ENCODE measurements around the gene NCDN.

The NCDN gene

DNA sequence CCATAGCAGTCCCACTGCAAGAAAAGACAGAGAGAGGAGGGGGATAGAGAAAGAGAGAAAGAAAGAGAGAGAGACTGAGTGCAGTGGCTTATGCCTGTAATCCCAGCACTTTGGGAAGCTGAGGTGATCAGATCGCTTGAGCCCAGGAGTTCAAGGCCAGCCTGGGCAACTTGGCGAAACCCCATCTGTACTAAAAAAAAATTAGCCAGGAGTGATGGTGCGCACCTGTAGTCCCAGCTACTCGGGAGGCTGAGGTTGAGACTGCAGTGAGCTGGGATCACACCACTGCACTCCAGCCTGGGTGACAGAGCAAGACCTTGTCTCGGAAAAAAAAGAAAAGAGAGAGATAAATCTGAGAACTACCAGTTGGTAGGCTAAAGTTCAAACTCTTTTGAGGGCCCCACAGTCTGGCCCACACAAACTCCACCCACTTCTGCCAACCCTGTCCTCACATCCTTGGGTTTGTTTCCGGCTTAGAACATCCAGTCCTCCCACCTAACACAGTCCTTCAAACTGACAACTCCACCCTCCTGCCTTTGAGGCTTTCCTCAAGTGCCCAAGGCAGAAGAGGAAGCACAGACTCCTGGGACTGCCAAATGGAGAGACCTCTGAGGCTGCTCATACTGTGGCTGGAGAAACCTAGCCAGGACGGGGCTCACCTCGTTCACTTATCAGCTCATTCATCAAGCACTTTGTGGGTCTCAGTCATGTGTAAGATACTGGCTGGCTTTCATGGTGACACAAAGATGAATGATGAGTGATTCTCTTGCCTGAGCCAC, 35.6 kb downstream of the NCDN start:
- DNase-seq, result no peak

DNA sequence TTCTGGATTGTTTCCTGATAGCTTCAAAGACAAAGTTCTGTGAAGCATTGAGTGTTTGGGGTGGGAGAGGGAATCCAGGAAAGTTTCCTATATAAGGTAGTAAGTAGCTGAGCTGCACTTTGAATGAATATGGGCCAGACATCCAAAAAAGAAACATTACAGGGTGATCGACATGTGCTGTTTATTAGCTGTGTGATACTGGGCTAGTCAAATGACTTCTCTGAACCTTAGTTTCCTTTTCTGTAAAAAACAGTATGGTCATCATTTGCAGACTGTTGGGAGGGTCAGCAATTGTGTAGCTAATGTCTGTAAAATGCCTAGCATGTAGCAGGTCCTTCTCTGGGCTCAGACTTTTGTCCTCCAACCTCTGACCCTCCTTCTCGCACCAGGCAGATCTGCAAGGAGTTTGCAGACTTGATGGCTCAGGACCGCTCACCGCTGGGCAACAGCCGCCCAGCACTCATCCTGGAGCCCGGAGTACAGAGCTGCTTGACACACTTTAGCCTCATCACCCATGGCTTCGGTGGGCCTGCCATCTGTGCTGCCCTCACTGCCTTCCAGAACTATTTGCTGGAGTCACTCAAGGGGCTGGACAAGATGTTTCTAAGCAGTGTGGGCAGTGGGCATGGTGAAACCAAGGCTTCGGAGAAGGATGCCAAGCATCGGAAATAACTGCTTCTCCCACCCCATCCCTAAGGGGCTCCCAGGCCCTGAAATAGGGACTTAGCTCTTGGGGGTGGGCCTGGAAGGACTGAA, 36.6 kb downstream of the NCDN start:
- DNase-seq, result no peak

DNA sequence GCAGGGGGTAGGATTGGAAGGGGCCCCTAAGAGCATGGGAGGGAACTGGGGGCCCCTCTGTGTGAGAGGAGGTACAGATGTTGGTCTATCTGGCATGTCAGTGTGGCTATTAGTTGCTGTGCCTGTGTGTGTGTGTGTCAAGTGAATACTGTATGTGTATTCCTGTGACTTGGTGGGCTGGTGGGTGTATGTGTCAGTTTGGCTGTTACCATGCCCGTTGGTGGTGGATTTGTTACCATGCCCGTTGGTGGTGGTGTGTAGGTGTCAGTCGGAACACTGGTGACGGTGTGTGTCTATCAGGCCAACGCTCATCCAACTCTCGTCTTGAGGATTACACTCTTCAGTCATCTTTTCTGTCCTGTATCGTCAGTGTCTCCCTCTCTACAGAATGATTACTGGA, 38.1 kb downstream of the NCDN start:
- no peak for DNase-seq

DNA sequence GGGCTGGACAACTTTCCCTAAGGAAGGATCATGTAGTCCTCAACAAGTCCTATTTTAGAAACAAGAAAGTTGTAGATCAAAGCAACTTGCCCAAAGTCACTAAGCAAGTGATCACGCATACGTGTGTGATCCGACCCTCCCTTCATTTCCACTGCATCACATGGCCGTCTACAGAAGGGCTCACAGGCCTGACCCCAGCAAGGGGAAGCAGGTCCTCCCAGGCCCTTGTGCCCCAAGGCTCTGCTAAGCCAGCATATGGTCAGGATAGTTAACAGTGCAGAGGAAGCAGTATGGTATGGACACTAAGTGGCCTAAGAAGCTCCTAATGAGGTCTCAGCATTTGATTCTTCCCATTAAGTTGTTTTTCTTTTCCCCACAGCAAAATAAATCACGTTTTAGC, 40.3 kb downstream of the NCDN start:
- DNase-seq, result no peak

DNA sequence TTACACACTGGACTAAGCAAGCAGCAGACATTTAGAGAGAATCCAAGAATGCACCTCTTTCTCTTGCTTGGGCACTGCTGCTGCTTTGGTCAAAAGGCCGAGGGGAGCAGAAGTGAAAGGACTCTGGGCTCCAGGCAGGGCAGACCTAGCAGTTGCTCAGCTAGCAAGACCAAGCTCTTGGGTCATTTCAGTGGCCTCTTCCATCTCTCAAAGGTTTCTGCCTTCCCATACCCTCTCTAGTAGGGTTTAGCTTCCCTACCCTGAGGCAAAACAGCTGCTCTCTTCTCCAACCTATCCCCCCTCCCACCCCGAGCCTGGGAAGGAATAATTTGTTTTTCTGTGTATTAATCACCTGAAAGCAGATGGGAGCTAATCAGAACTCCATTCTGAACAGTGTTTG, 41.3 kb downstream of the NCDN start:
- no peak for DNase-seq

DNA sequence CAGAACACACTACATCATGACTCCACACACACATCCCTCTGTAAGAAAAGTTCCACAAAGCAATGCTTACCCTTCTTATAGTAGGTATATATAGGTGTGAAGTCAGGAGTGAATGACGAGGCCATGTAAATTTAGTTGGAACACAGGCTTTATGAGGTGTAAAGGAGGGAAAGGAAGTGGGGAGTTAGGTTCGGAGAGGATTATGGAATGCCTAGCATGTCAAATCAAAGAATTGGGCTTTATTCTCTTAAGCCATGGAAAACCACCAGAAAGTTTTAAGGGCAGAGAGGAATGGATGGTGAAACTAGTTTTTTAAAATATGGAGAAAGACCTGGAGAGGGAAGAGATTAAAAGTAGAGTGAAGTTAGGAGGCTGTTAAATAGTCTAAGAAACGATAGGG, 41.8 kb downstream of the NCDN start:
- no peak for DNase-seq

DNA sequence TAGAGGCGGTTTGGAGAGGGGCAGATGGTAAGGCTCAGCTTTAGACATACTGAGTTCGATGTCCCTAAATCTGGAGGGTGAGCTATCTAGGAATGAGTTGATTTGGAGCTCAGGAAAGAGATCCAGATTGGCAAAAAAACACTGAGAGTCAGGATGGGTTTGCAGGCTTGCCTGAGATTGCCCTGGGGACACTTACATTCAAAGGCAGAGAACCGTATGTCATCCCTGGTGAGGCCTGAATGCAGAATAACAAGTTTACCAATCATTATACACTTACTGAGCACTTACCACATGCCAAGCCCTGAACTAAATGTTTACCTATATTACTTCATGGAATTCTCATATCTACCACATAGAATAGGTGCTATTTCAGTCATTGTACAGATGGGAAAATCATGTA, 43.0 kb downstream of the NCDN start:
- DNase-seq, result no peak

DNA sequence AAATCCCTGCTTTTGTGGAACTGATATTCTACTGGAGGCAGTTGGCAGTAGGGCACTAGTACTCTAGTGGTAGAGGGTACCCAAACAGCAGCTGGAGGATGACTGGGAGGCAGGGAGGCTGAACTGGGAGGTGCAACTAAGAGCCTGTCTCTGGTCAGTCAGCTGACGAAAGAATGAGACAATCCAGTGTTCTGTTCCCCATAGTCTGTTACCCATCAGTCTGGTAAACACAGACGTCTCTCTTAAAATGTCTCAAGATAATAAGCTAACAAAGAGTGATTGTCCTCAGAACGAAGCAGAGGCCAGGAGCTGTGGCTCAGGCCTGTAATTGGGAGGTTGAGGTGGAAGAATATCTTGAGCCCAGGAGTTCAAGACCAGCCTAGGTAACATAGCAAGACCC, 45.9 kb downstream of the NCDN start:
- no peak for DNase-seq

DNA sequence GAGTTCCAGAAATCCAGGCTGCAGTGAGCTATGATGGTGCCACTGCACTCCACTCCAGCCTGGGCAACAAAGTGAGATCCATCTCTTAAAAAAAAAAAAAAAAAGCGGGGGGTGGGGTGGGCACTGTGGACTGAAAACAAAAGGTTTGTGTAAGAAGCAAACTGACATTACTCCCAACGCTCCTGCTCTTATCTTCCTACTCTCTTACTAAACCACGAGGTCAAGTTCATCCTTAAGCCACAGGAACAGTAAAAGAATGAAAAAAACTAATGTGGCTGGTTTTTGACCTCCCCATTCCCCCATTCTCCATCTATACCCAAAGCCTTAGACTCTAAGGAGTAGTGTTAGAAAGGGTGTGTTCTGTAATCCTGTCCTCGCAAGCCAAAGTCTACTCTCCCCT, 46.3 kb downstream of the NCDN start:
- DNase-seq, result no peak

DNA sequence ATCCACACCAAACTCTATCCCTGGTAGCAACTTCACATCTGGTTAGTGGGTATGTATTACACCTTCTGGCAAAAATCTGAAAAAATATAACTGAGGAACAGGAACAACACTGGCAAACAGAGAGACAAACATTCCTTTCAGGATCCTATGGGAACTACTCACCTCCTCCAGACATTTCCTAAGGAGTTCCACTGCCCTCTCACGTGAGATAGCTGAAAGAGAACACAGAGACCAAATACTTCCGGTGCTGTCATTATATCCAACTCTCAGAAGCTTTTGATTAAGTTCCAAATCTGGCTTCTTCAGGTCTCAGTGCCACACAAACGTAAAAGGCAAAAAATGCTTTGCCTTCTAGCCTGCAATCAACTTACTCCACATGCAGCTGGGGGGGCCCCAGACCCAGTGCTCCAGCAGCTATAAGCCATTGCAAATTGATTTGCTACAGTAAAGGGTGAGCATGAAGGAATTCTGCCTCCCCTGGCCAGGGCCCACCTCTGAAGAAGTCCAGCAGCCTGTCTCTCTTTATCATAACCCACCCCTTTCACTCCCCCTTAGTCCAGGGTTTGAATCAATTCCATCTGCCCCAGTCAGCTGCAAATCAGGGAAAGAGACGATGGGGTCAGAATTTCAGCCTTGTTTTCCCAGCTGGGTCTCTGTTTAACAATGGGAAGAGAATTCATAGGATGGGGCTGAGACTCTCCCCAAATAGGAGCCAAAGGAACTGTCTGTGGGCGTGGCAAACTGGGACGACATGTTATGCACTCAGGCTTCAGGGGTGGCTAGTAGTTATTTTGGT, 47.7 kb downstream of the NCDN start:
- DNase-seq, result no peak

DNA sequence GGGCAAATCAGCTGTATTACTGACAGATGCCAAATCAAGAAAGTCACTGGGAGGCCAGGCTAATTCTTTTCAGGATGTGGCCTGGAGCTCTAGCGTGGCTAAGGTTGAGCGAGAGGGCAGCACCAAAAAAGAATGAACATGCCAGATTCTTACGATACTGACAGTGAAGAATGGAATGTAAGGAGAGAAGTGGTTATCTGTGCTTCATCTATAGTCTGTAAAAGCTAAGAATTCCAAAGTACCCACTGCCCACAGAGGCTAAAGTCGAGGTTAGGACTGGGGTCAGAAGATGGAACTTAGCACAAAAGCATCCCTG, 48.2 kb downstream of the NCDN start:
- DNase-seq, result no peak

DNA sequence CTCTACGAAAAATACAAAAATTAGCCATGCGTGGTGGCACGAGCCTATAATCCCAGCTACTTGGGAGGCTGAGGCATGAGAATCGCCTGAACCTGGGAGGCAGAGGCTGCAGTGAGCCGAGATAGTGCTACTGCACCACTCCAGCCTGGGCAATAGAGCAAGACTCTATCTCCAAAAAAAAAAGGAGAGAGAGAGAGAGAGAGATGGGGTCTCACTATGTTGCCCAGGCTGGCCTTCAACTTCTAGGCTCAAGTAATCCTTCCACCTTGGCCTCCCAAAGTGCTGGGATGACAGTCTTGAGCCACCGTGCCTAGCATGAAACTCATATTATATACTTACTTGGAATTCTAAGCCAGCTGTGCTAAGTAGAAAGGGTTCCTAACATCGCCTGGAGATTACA, 54.1 kb downstream of the NCDN start:
- DNase-seq, result no peak

DNA sequence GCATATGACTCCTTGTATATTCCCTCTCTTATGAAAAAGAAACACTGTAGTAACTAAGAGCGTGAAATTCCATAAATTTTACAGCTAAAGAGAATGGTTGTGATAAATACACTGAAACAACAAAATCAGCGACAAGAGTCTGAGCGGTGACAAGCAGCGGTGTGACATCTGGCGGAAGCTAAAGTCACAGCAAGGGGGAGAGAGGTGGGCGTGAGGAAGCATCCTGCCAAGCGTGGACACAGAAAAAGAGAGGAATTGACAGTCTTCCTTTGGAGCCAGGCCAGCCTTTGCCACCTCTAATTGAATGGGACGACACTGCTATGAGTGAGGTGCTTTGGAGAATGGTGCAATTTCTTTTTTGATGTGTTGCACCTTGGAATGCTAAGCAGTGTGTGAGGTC, 57.8 kb downstream of the NCDN start:
- no peak for DNase-seq

Data from DMS79 (cell line).